A172 (cell line): Measurements from ENCODE around the gene PNMA8B. TPM values are rescaled to one million over a fixed set of nuclear protein-coding genes. Genes with fewer than 3 reads are reported as not detected.
"Not testable (repeated sequence)": the region's sequence is repeated elsewhere in the genome, so short reads cannot be mapped to it uniquely, and the experiment has no call there.

Source experiments
- DNase-seq: peaks from one replicate; pipeline ENCODE4 v3.0.0-alpha.2; 2015; ENCODE audit warnings: low spot score
- total RNA-seq: library from RNA; depleted of rRNA; stranded (reverse); fragments of >200 nt; shearing (Covaris generic); gene quantifications from 2 replicates; pipeline ENCODE4 v1.2.3, GENCODE V29; 2014; rRNA removed

The PNMA8B gene
- total RNA-seq = not detected in 2 replicates

- no peak for DNase-seq
These were observed at the start of gene PNMA8B for GRCh38 chr19:46495786-46496099. Gene PNMA8B (minus strand): TSS chr19:46495867. CDS start chr19:46495465, 402 bp downstream.

- DNase-seq = no peak
These were observed 49.0 kb upstream of the PNMA8B start for GRCh38 chr19:46544651-46545050.

- DNase-seq = peak; percentile 84
These were observed 47.0 kb upstream of the PNMA8B start for GRCh38 chr19:46542428-46543230.

GRCh38 chr19:46537136-46538097 is 41.8 kb upstream of the PNMA8B start:
- peak; percentile 7 for DNase-seq

- DNase-seq = no peak
These were observed 40.7 kb upstream of the PNMA8B start for GRCh38 chr19:46536391-46536790.

GRCh38 chr19:46533621-46534081 is 38.0 kb upstream of the PNMA8B start:
- DNase-seq = no peak

- no peak for DNase-seq
These were observed 37.5 kb upstream of the PNMA8B start for GRCh38 chr19:46533078-46533620.

- no peak for DNase-seq
These were observed 35.0 kb upstream of the PNMA8B start for GRCh38 chr19:46530636-46531035.

GRCh38 chr19:46529622-46530451 is 34.2 kb upstream of the PNMA8B start:
- DNase-seq = peak; percentile 44

GRCh38 chr19:46528601-46529590 is 33.2 kb upstream of the PNMA8B start:
- DNase-seq = no peak

GRCh38 chr19:46526801-46527200 is 31.1 kb upstream of the PNMA8B start:
- not testable (repeated sequence) for DNase-seq

- DNase-seq = no peak
These were observed 28.6 kb upstream of the PNMA8B start for GRCh38 chr19:46524308-46524707.

- DNase-seq = not testable (repeated sequence)
These were observed 27.3 kb upstream of the PNMA8B start for GRCh38 chr19:46522988-46523387.

GRCh38 chr19:46521241-46521868 is 25.7 kb upstream of the PNMA8B start:
- no peak for DNase-seq

GRCh38 chr19:46520616-46521015 is 24.9 kb upstream of the PNMA8B start:
- DNase-seq = no peak

GRCh38 chr19:46517471-46517870 is 21.8 kb upstream of the PNMA8B start:
- no peak for DNase-seq

- peak; percentile 17 for DNase-seq
These were observed 20.2 kb upstream of the PNMA8B start for GRCh38 chr19:46515879-46516350.

GRCh38 chr19:46515290-46515609 is 19.6 kb upstream of the PNMA8B start:
- DNase-seq = no peak

- no peak for DNase-seq
These were observed 19.1 kb upstream of the PNMA8B start for GRCh38 chr19:46514589-46515289.
